Measurements from ENCODE around the gene DYSF.
"Not testable (repeated sequence)": the region's sequence is repeated elsewhere in the genome, so short reads cannot be mapped to it uniquely, and the experiment has no call there.

Gene DYSF

GRCh38 chr2:71422786-71423185, 30.6 kb upstream of the DYSF start:
- no peak for DNase-seq (ENCODE audit: low read depth)
- TF ChIP-seq, protein P1, sequence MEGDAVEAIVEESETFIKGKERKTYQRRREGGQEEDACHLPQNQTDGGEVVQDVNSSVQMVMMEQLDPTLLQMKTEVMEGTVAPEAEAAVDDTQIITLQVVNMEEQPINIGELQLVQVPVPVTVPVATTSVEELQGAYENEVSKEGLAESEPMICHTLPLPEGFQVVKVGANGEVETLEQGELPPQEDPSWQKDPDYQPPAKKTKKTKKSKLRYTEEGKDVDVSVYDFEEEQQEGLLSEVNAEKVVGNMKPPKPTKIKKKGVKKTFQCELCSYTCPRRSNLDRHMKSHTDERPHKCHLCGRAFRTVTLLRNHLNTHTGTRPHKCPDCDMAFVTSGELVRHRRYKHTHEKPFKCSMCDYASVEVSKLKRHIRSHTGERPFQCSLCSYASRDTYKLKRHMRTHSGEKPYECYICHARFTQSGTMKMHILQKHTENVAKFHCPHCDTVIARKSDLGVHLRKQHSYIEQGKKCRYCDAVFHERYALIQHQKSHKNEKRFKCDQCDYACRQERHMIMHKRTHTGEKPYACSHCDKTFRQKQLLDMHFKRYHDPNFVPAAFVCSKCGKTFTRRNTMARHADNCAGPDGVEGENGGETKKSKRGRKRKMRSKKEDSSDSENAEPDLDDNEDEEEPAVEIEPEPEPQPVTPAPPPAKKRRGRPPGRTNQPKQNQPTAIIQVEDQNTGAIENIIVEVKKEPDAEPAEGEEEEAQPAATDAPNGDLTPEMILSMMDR (conservative IDR thresholded peaks at IDR 0.05; ENCODE audit: low read length), result no peak
- H3K4me3 ChIP-seq (ENCODE audit: low read length), result no peak overlapping the region

DNA sequence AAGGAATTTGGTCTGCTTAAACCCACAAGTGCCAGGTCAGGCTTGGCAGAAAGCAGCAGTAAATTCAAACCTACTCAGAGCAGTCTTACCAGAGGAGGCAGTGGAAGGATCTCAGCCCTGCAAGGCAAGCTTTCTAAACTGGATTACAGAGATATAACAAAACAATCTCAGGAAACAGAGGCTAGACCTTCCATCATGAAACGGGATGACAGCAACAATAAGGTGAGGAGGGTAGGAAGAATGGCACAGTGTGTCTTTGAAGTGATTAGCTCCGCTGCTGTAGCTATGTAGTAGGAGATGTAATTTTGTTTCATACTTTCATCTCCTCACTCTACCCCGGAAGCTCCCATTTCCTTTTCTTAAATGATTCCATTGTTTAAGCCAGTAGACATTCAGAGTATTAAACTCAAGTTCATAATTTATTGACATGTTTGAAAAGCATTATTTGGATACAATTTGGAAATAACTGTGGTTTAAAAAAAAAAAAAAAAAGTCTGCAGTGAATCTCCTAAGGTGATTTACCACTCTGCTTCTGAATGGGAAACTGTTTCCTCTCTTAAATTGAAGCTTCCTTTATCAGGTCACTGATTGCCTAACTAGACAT, 29.4 kb upstream of the DYSF start:
- DNase-seq (ENCODE audit: low read depth), result no peak
- no peak overlapping the region for H3K4me3 ChIP-seq (ENCODE audit: low read length)
- TF ChIP-seq, protein P1 (conservative IDR thresholded peaks at IDR 0.05; ENCODE audit: low read length), result no peak

DNA sequence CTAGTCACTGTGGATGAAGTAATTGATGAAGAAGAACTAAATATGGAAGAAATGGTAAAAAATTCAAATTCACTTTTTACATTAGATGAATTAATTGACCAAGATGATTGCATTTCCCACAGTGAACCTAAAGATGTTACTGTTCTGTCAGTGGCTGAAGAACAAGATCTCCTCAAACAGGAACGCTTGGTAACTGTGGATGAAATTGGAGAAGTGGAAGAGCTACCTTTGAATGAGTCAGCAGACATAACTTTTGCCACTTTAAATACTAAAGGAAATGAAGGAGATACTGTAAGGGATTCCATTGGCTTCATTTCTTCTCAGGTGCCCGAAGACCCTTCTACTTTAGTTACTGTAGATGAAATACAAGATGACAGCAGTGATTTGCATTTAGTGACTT, 26.6 kb upstream of the DYSF start:
- no peak for DNase-seq (ENCODE audit: low read depth)
- no peak overlapping the region for H3K4me3 ChIP-seq (ENCODE audit: low read length)
- TF ChIP-seq, protein P1 (conservative IDR thresholded peaks at IDR 0.05; ENCODE audit: low read length), result no peak

DNA sequence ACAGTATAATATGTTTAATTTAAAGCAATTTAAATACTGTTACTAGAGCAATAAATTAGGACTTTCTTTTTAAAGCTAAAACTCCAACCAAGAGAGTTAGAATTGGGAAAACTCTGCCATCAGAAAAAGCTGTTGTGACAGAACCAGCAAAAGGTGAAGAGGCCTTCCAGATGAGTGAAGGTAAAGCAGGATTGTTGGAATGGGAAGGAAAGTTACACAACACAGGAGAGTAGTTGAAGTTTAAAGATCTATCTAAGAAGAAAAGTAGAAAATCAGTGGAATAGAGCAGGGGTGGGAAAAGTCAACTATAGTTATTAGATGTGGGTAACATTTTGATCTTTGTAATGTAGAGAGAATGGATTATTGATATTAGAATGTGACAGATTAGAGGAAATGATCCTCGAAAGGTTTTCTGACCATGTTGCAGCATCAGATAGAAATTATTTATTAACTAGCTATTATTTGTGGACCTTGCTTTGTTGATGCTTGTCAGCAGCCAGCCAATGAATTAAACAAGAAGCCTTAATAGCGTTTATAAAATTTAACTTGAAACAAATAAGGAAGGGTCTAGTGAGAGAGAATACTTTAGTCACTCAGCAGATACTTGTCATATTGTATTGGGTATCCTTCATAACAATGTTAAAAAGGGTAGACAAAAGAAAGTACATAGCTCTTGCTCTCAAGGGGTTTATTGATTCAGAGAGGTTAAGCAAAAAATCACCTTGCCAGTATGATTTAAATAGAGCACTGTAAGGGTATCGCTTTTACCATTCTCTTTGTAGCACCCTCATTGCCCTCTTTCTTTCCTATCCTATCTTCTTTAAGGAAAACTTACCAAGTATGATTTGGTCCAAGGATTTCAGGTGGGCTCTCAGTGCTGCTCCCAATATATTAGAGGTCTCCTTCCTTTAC, 24.6 kb upstream of the DYSF start:
- TF ChIP-seq, protein P1 (conservative IDR thresholded peaks at IDR 0.05; ENCODE audit: low read length), result no peak

DNA sequence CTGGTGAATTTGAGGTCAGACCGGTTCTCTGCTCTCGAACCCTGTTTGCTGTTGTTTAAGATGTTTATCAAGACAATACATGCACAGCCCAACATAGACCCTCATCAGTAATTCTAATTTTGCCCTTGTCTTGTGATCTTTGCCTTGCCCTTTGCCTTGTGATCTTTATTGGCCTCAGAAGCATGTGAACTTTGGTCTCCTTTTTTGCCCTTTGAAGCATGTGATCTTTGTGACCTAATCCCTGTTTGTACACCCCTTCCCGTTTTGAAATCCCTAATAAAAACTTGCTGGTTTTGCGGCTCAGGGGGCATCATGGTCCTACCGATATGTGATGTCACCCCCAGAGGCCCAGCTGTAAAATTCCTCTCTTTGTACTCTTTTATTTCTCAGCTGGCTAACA, 8.2 kb upstream of the DYSF start:
- not testable (repeated sequence) for DNase-seq (ENCODE audit: low read depth); H3K4me3 ChIP-seq (ENCODE audit: low read length)

More for the DNA sequence above, 24.6 kb upstream of the DYSF start:
- DNase-seq (ENCODE audit: low read depth), result no peak
- H3K4me3 ChIP-seq (ENCODE audit: low read length), result no peak overlapping the region

GRCh38 chr2:71446505-71446904, 6.9 kb upstream of the DYSF start:
- TF ChIP-seq, protein P1 (conservative IDR thresholded peaks at IDR 0.05; ENCODE audit: low read length), result no peak
- no peak overlapping the region for H3K4me3 ChIP-seq (ENCODE audit: low read length)
- DNase-seq (ENCODE audit: low read depth), result no peak

DNA sequence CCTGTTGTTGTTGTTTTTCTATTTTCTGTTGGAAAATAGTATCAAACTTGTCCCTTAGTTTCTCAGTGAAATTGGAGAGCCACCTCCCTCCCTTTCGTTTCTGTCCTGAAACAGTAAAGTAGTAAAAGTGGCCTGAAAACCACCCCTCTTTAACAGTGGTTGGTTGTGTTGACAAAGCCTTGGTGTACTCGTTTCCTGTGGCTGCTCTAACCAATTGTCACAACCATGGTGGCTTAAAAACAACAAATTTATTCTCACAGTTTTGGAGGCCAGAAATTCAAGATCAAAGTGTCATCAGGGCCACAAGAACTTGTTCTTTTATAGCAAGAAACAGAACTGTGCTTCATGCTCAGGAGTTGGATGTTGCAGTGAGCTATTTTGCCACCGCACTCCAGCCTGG, 4.0 kb upstream of the DYSF start:
- H3K4me3 ChIP-seq (ENCODE audit: low read length), result no peak overlapping the region
- no peak for DNase-seq (ENCODE audit: low read depth)
- TF ChIP-seq, protein P1 (conservative IDR thresholded peaks at IDR 0.05; ENCODE audit: low read length), result no peak
